H1 (cell line): ENCODE measurements around the gene CAMK2B. TPM values are rescaled to one million over a fixed set of nuclear protein-coding genes. Genes with fewer than 3 reads are reported as not detected.

Experiments
- BRCA1 ChIP-seq: IDR thresholded peaks from 2 replicates; pipeline ENCODE4 v1.6.1; 2012; ENCODE audit warnings: low read depth, low read length, improper control_type of control experiment
- CTBP2 ChIP-seq: IDR thresholded peaks from 2 replicates; pipeline ENCODE4 v1.7.0; 2011; ENCODE audit warnings: borderline replicate concordance, mild to moderate bottlenecking, moderate library complexity, mixed read lengths, low read length; ENCODE audit not compliant: insufficient read depth, insufficient read length
- polyA plus RNA-seq, 7 experiments: library from polyadenylated mRNA; depleted of rRNA in 3 of 7; stranded (reverse) in 5 of 7; unstranded in 2 of 7; fragments of >200 nt in 5 of 7; fragments of 200-250 nt in 2 of 7; gene quantifications; 1 replicate in 5 of 7; 2 replicates in 1 of 7; 4 replicates in 1 of 7; pipeline versions ENCODE4 v1.2.1 to v1.2.3, GENCODE V29; 2011 to 2013; ENCODE audit warnings: missing spikeins in 2 of 7, mixed read lengths in 2 of 7
- total RNA-seq: library from RNA; stranded (reverse); fragmentation: NEBNext Ultra II Directional; extraction: Animal tissue kit (Norgen Biotek cat#: 25700); gene quantifications from 2 replicates; pipeline ENCODE4 v1.2.1, GENCODE V29; 2021

Gene CAMK2B
- total and polyA plus RNA-seq, 2 of the 8 experiments (the other 6 are each of a cell fraction or from before 2014, with no cell fraction given): 0.05 to 0.15 TPM

DNA sequence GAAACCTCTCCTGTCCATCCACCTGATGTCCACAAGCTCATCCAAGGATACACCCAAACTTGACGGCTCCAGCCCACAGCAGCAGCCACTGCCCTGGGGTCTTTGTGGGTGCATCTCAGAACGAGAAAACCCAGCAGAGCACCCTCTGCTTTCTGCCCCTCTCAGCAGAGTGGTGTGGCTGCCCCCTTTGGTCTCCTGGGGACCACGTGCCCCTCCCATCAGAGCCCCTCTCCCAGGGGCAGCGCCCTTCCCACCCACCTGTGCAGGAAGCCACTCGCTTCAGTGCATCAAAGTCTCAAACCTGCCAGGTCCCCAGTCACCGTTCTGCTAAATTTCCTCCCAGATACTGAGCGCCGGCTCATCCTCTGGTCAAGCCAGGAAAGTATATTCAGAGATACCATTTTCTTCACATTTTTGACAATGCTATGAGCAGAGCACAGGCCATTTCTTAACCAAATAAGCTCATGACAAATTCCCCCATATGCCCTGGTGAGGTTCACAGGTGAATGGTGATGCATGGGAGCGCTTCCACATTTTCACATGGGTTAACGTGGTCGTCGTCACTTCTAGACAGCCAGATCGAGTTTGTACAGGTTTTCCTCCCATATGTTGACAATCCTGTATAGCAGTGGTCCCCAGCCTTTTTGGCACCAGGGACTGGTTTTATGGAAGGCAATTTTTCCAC is 32.4 kb downstream of the CAMK2B start (continued):
- TF ChIP-seq BRCA1: no peak
- no peak for TF ChIP-seq CTBP2
